Left lung (tissue), 10 donors: Measurements from ENCODE around the gene GRAP. TPM values are rescaled to one million over a fixed set of nuclear protein-coding genes. Genes with fewer than 3 reads are reported as not detected.

Experiments used
- ATAC-seq: fragments of 200-7000 bp; cut with Tn5 transposase; one replicate; pipeline ENCODE4 v1.9.1; 2020; ENCODE audit warnings: moderate library complexity
- DNase-seq, 4 donors: peaks; one replicate each; pipeline ENCODE4 v3.0.0-alpha.2; 2013 to 2020
- H3K27ac ChIP-seq, 2 donors: fragments of 200-600 bp; sonication (generic) in 1 of 2; one replicate each; pipeline versions ENCODE4 v1.5.0 to v1.8.0; 2020 to 2021
- H3K27me3 ChIP-seq, 2 donors: fragments of 200-600 bp; sonication (generic) in 1 of 2; one replicate each; pipeline versions ENCODE4 v1.5.0 to v1.8.0; 2020 to 2021
- H3K36me3 ChIP-seq, 2 donors: fragments of 200-600 bp; sonication (generic) in 1 of 2; one replicate each; pipeline versions ENCODE4 v1.5.0 to v1.8.0; 2020 to 2021
- H3K4me1 ChIP-seq, 2 donors: fragments of 200-600 bp; one replicate each; pipeline ENCODE4 v1.8.0; 2021
- H3K4me3 ChIP-seq, 2 donors: fragments of 200-600 bp; sonication (generic) in 1 of 2; one replicate each; pipeline versions ENCODE4 v1.5.0 to v1.8.0; 2020 to 2021; ENCODE audit warnings: mild to moderate bottlenecking in 1 of 2
- H3K9me3 ChIP-seq, 2 donors: fragments of 200-600 bp; sonication (generic) in 1 of 2; one replicate each; pipeline versions ENCODE4 v1.5.0 to v1.8.0; 2020 to 2021
- CTCF ChIP-seq, 2 donors: fragments of 200-600 bp; sonication (generic) in 1 of 2; IDR thresholded peaks; one replicate each; pipeline versions ENCODE4 v1.5.0 to v1.8.0; 2021; ENCODE audit warnings: antibody characterized with exemption in 2 of 2
- intact Hi-C, 2 donors: fragments of 100-400 bp; cut with DNase I; formaldehyde crosslinking; loops; one replicate each; pipeline versions ENCODE4 v1.11.2 to v1.14.2; 2022
- polyA plus RNA-seq, 6 donors: library from polyadenylated mRNA; unstranded; fragments of 120-200 nt; gene quantifications; one replicate each; pipeline ENCODE4 v1.2.1, GENCODE V29; 2013; ENCODE audit not compliant: insufficient read length in 6 of 6
- total RNA-seq, 2 donors: library from RNA; stranded (reverse); fragmentation: NEBNext Ultra II Directional; extraction: Animal tissue kit (Norgen Biotek cat#: 25700); gene quantifications; one replicate each; pipeline ENCODE4 v1.2.1, GENCODE V29; 2021
- donor health status: DM: no; HTN: yes; CAD: no.
- donor health status: DM: no; HTN: no; CAD: no.

Gene GRAP
- total and polyA plus RNA-seq, 8 donors, result 5.4 to 15.7 (median 12.6) TPM

GRCh38 chr17:19003543-19004420, 43.0 kb downstream of the GRAP start:
- TF ChIP-seq CTCF (IDR thresholded peaks at IDR 0.05), result no peak
- peak overlapping the region in 1 of 2 donors; percentile 65 for H3K27ac ChIP-seq
- peaks cover 3 to 32% of the 10 kb centered on the region in 2 donors for H3K4me1 ChIP-seq
- H3K36me3 ChIP-seq, result peaks cover 0 to 8% of the 10 kb centered on the region in 2 donors
- peaks cover 0 to 28% of the 10 kb centered on the region in 2 donors for H3K27me3 ChIP-seq
- H3K9me3 ChIP-seq, result no peaks in the 10 kb centered on the region
- intact Hi-C loops, result no loop called here
- DNase-seq (peak in 2 of 4 donors; percentile 34 to 83), ATAC-seq (peak; percentile 69)
- peak overlapping the region; percentile 48 to 60 for H3K4me3 ChIP-seq

GRCh38 chr17:19002805-19003542, 43.8 kb downstream of the GRAP start:
- Histone ChIP-seq H3K9me3 (no peaks in the 10 kb centered on the region), H3K36me3 (peaks cover 0 to 14% of the 10 kb centered on the region in 2 donors), H3K4me3 (peak overlapping the region in 1 of 2 donors; percentile 60), H3K27me3 (peaks cover 0 to 28% of the 10 kb centered on the region in 2 donors), H3K27ac (no peak overlapping the region), H3K4me1 (peaks cover 3 to 32% of the 10 kb centered on the region in 2 donors)
- TF ChIP-seq CTCF (IDR thresholded peaks at IDR 0.05), result no peak
- intact Hi-C loops, result no loop called here
- DNase-seq, result peak in 1 of 4 donors; percentile 22
- ATAC-seq, result no peak

- DNase-seq (peak in 1 of 4 donors; percentile 58), ATAC-seq (no peak)
- no peak for TF ChIP-seq CTCF (IDR thresholded peaks at IDR 0.05)
- Histone ChIP-seq H3K36me3 (peaks cover 0 to 18% of the 10 kb centered on the region in 2 donors), H3K9me3 (no peaks in the 10 kb centered on the region), H3K27me3 (peaks cover 0 to 28% of the 10 kb centered on the region in 2 donors), H3K4me1 (peaks cover 3 to 32% of the 10 kb centered on the region in 2 donors), H3K27ac (no peak overlapping the region), H3K4me3 (no peak overlapping the region)
- intact Hi-C loops, result no loop called here
Measured at GRCh38 chr17:19001907-19002590, 44.7 kb downstream of the GRAP start.

GRCh38 chr17:19000531-19001325, 46.0 kb downstream of the GRAP start:
- no peak overlapping the region for H3K27ac ChIP-seq

More at GRCh38 chr17:19000531-19001325, 46.0 kb downstream of the GRAP start:
- Histone ChIP-seq H3K4me3 (no peak overlapping the region), H3K27me3 (peaks cover 0 to 28% of the 10 kb centered on the region in 2 donors), H3K9me3 (peaks cover 0 to 5% of the 10 kb centered on the region in 2 donors), H3K36me3 (peaks cover 0 to 20% of the 10 kb centered on the region in 2 donors), H3K4me1 (peaks cover 3 to 32% of the 10 kb centered on the region in 2 donors)
- intact Hi-C loops, result no loop called here
- ATAC-seq, result no peak
- no peak for TF ChIP-seq CTCF (IDR thresholded peaks at IDR 0.05)
- peak in 1 of 4 donors; percentile 50 for DNase-seq
